Progenitor cell of endocrine pancreas (in vitro differentiated cells): ENCODE measurements around the gene NKPD1. TPM values are rescaled to one million over a fixed set of nuclear protein-coding genes. Genes with fewer than 3 reads are reported as not detected.

Source experiments
- DNase-seq: peaks from one replicate; pipeline ENCODE4 v3.0.0; 2021; ENCODE audit warnings: low spot score; ENCODE audit not compliant: unreplicated experiment
- H3K27ac Mint-ChIP-seq: 2 replicates; pipeline ENCODE4 v1.8.0; 2021; ENCODE audit warnings: mild to moderate bottlenecking, moderate library complexity, mixed read lengths
- H3K27me3 Mint-ChIP-seq: 2 replicates; pipeline ENCODE4 v1.8.0; 2021; ENCODE audit warnings: mixed read lengths
- H3K36me3 Mint-ChIP-seq: 2 replicates; pipeline ENCODE4 v1.8.0; 2022; ENCODE audit warnings: mixed read lengths; ENCODE audit not compliant: insufficient read depth
- H3K4me1 Mint-ChIP-seq: 2 replicates; pipeline ENCODE4 v1.8.0; 2021; ENCODE audit warnings: low read depth, mixed read lengths
- H3K4me3 Mint-ChIP-seq: 2 replicates; pipeline ENCODE4 v1.8.0; 2021; ENCODE audit warnings: low read depth, mild to moderate bottlenecking, moderate library complexity, mixed read lengths
- H3K9me3 Mint-ChIP-seq: 2 replicates; pipeline ENCODE4 v1.8.0; 2021; ENCODE audit warnings: low read depth, mixed read lengths
- CTCF ChIP-seq: fragments of 200-600 bp; sonication (generic); IDR thresholded peaks from one replicate; pipeline ENCODE4 v1.5.0; 2021; ENCODE audit warnings: antibody characterized with exemption, mild to moderate bottlenecking; ENCODE audit not compliant: unreplicated experiment
- total RNA-seq: library from RNA; stranded (reverse); gene quantifications from 2 replicates; pipeline ENCODE4 v1.2.1, GENCODE V29; 2021

Gene NKPD1
- total RNA-seq, 1 donor from 2014 or later = 0.34 TPM

GRCh38 chr19:45144431-45145269 is 16.1 kb downstream of the NKPD1 start:
- TF ChIP-seq CTCF = no peak
- no peak for DNase-seq
- Mint-ChIP-seq H3K27me3 (no peaks in the 10 kb centered on the region), H3K27ac (no peak overlapping the region), H3K36me3 (peaks cover 7% of the 10 kb centered on the region), H3K9me3 (no peaks in the 10 kb centered on the region), H3K4me1 (no peaks in the 10 kb centered on the region), H3K4me3 (no peak overlapping the region)

GRCh38 chr19:45142726-45143110 is 18.1 kb downstream of the NKPD1 start:
- Mint-ChIP-seq H3K4me3 (no peak overlapping the region), H3K9me3 (no peaks in the 10 kb centered on the region), H3K27ac (peak overlapping the region; percentile 86), H3K27me3 (no peaks in the 10 kb centered on the region), H3K36me3 (peaks cover 7% of the 10 kb centered on the region), H3K4me1 (peaks cover 3% of the 10 kb centered on the region)
- no peak for TF ChIP-seq CTCF
- DNase-seq = no peak

- H3K36me3 Mint-ChIP-seq = peaks cover 7% of the 10 kb centered on the region
- no peaks in the 10 kb centered on the region for H3K9me3 Mint-ChIP-seq
- no peak for TF ChIP-seq CTCF
- H3K27me3 Mint-ChIP-seq = no peaks in the 10 kb centered on the region
- H3K4me1 Mint-ChIP-seq = peaks cover 3% of the 10 kb centered on the region
- no peak overlapping the region for H3K27ac Mint-ChIP-seq
- no peak for DNase-seq
- no peak overlapping the region for H3K4me3 Mint-ChIP-seq
Observed at GRCh38 chr19:45142016-45142725, 18.6 kb downstream of the NKPD1 start.

GRCh38 chr19:45141203-45141900 is 19.4 kb downstream of the NKPD1 start:
- H3K27me3 Mint-ChIP-seq = no peaks in the 10 kb centered on the region
- H3K9me3 Mint-ChIP-seq = no peaks in the 10 kb centered on the region
- H3K36me3 Mint-ChIP-seq = peaks cover 7% of the 10 kb centered on the region
- peaks cover 5% of the 10 kb centered on the region for H3K4me1 Mint-ChIP-seq
- no peak for TF ChIP-seq CTCF
- no peak for DNase-seq
- H3K4me3 Mint-ChIP-seq = no peak overlapping the region
- no peak overlapping the region for H3K27ac Mint-ChIP-seq

- Mint-ChIP-seq H3K27me3 (no peaks in the 10 kb centered on the region), H3K4me1 (peaks cover 5% of the 10 kb centered on the region), H3K36me3 (peaks cover 7% of the 10 kb centered on the region), H3K27ac (peak overlapping the region; percentile 67), H3K9me3 (no peaks in the 10 kb centered on the region), H3K4me3 (no peak overlapping the region)
- DNase-seq = no peak
- no peak for TF ChIP-seq CTCF
Observed at GRCh38 chr19:45140533-45140932, 20.2 kb downstream of the NKPD1 start.
